OCI-LY7 (cell line): ENCODE data around the gene DCLRE1B. TPM values are rescaled to one million over a fixed set of nuclear protein-coding genes. Genes with fewer than 3 reads are reported as not detected.

ENCODE experiments used
- BruUV-seq: library from RNA; stranded (reverse); fragments of 400-500 nt; replicated peaks from 2 replicates; lab custom pipeline; 2021; lab: Mats Ljungman, UMichigan
- CTCF ChIA-PET: fragments of 300-600 bp; sonication (Branson Sonifier 250); formaldehyde crosslinking; loops from one replicate; lab custom pipeline; 2022; ENCODE audit warnings: antibody characterized with exemption; ENCODE audit not compliant: unreplicated experiment; lab: Charles Lee
- POLR2A ChIA-PET: fragments of 300-600 bp; sonication (Branson Sonifier 250); formaldehyde crosslinking; loops from one replicate; lab custom pipeline; 2022; ENCODE audit warnings: antibody characterized with exemption; lab: Charles Lee
- DNase-seq: peaks from one replicate; pipeline ENCODE4 v3.0.0-alpha.2; 2015; ENCODE audit warnings: low spot score
- H2AFZ ChIP-seq: fragments of 200-600 bp; sonication (generic), shearing (Covaris generic); 2 replicates; pipeline ENCODE4 v1.6.1; 2014; ENCODE audit warnings: mild to moderate bottlenecking, antibody characterized with exemption, low read length, moderate library complexity
- H3K27ac ChIP-seq: fragments of 200-600 bp; sonication (generic); 2 replicates; pipeline ENCODE4 v1.5.1; 2014; ENCODE audit warnings: mixed run types, low read depth, mild to moderate bottlenecking, moderate library complexity, low read length, inconsistent platforms; ENCODE audit not compliant: poor library complexity, severe bottlenecking
- H3K36me3 ChIP-seq: fragments of 200-600 bp; sonication (generic); 2 replicates; pipeline ENCODE4 v1.6.1; 2014; ENCODE audit warnings: mild to moderate bottlenecking, antibody characterized with exemption, low read length, moderate library complexity, mixed read lengths; ENCODE audit not compliant: insufficient read depth
- H3K4me1 ChIP-seq: fragments of 200-600 bp; sonication (generic); 2 replicates; pipeline ENCODE4 v1.5.1; 2014; ENCODE audit warnings: mild to moderate bottlenecking, low read length; ENCODE audit not compliant: insufficient read depth, poor library complexity, severe bottlenecking
- H3K4me2 ChIP-seq: fragments of 200-600 bp; sonication (generic); 2 replicates; pipeline ENCODE4 v1.6.1; 2014; ENCODE audit warnings: mild to moderate bottlenecking, low read length
- H3K4me3 ChIP-seq: fragments of 200-600 bp; sonication (generic); 2 replicates; pipeline ENCODE4 v1.5.1; 2014; ENCODE audit warnings: mild to moderate bottlenecking, low read depth, low read length; ENCODE audit not compliant: poor library complexity, severe bottlenecking
- H3K79me2 ChIP-seq: fragments of 200-600 bp; sonication (generic); 2 replicates; pipeline ENCODE4 v1.6.1; 2016; ENCODE audit warnings: low read depth, mild to moderate bottlenecking, low read length, moderate library complexity, mixed read lengths; ENCODE audit not compliant: insufficient read depth
- H3K9me2 ChIP-seq: fragments of 200-600 bp; sonication (generic); 2 replicates; pipeline ENCODE4 v1.6.1; 2016; ENCODE audit warnings: mild to moderate bottlenecking, low read length, mixed read lengths; ENCODE audit not compliant: insufficient read depth
- H3K9me3 ChIP-seq: fragments of 200-600 bp; sonication (generic); 2 replicates; pipeline ENCODE4 v1.6.1; 2014; ENCODE audit warnings: mild to moderate bottlenecking, mixed run types, low read length, mixed read lengths
- H4K20me1 ChIP-seq: fragments of 200-600 bp; sonication (generic); 2 replicates; pipeline ENCODE4 v1.6.1; 2014; ENCODE audit warnings: mild to moderate bottlenecking, antibody characterized with exemption, low read length, moderate library complexity, mixed read lengths; ENCODE audit not compliant: insufficient read depth
- CTCF ChIP-seq: fragments of 200-600 bp; sonication (generic); conservative IDR thresholded peaks from 2 replicates; pipeline ENCODE4 v1.5.1; 2014; ENCODE audit warnings: mild to moderate bottlenecking, antibody characterized with exemption, low read length, moderate library complexity, mixed read lengths
- EZH2phosphoT487 ChIP-seq: fragments of 200-600 bp; sonication (generic); IDR thresholded peaks from 2 replicates; pipeline ENCODE4 v1.6.1; 2018; ENCODE audit warnings: low read depth, borderline replicate concordance, mild to moderate bottlenecking, mixed run types, antibody characterized with exemption, low read length, moderate library complexity, mixed read lengths
- intact Hi-C: fragments of 100-400 bp; cut with micrococcal nuclease; formaldehyde crosslinking; loops from one replicate; pipeline ENCODE4 v1.10.0; 2022; ENCODE audit not compliant: unreplicated experiment
- total RNA-seq, 2 experiments: library from RNA; depleted of rRNA in 1 of 2; stranded (reverse); fragments of >200 nt in 1 of 2; shearing (Covaris generic) in 1 of 2; gene quantifications; 2 replicates each; pipeline ENCODE4 v1.2.3, GENCODE V29; 2014 to 2022

DCLRE1B gene
- total RNA-seq, 2 experiments from 2014 or later = 17.3 to 20.8 TPM

GRCh38 chr1:113875714-113876113 is 29.4 kb upstream of the DCLRE1B start:
- BruUV-seq = no TSS peak
- no peak for TF ChIP-seq EZH2phosphoT487
- TF ChIP-seq CTCF = no peak
- Histone ChIP-seq H2AFZ (no peak overlapping the region), H3K27ac (no peak overlapping the region), H3K4me3 (no peak overlapping the region), H3K9me3 (no peaks in the 10 kb centered on the region), H3K4me1 (peaks cover 36% of the 10 kb centered on the region), H3K79me2 (peaks cover 8% of the 10 kb centered on the region), H3K4me2 (no peak overlapping the region), H3K36me3 (no peaks in the 10 kb centered on the region), H3K9me2 (no peaks in the 10 kb centered on the region), H4K20me1 (no peaks in the 10 kb centered on the region)
- intact Hi-C loops = no loop called here
- ChIA-PET CTCF (no interaction called here), POLR2A (interaction anchor here (0.8 to 2.7 kb wide), 7 partner anchors 10 to 87 kb away, joined by 3 to 19 read pairs (median 4); partner anchors contain the start of gene BCL2L15)
- no peak for DNase-seq

GRCh38 chr1:113876176-113876575 is 28.9 kb upstream of the DCLRE1B start:
- peaks cover 40% of the 10 kb centered on the region for H3K4me1 ChIP-seq
- POLR2A ChIA-PET = interaction anchor here (0.6 to 2.7 kb wide), 7 partner anchors 11 to 86 kb away, joined by 3 to 19 read pairs (median 3); partner anchors contain the start of gene BCL2L15
- no peak overlapping the region for H2AFZ ChIP-seq
- peaks cover 3% of the 10 kb centered on the region for H3K79me2 ChIP-seq
- no peaks in the 10 kb centered on the region for H4K20me1 ChIP-seq
- CTCF ChIA-PET = no interaction called here
- TF ChIP-seq EZH2phosphoT487 = no peak
- TF ChIP-seq CTCF = no peak
- H3K4me3 ChIP-seq = no peak overlapping the region
- intact Hi-C loops = no loop called here
- H3K9me3 ChIP-seq = no peaks in the 10 kb centered on the region
- H3K4me2 ChIP-seq = no peak overlapping the region
- BruUV-seq = no TSS peak
- no peak for DNase-seq
- no peaks in the 10 kb centered on the region; the same call in 1 of the 2 replicates for H3K36me3 ChIP-seq
- H3K27ac ChIP-seq = no peak overlapping the region
- no peaks in the 10 kb centered on the region for H3K9me2 ChIP-seq

- BruUV-seq = no TSS peak
- no peak overlapping the region for H3K4me3 ChIP-seq
- no peaks in the 10 kb centered on the region for H3K79me2 ChIP-seq
- ChIA-PET POLR2A (interaction anchor here (0.7 to 1.6 kb wide), 6 partner anchors 10 to 78 kb away, joined by 3 to 6 read pairs (median 4); no protein-coding TSS in a partner anchor), CTCF (no interaction called here)
- no peak for DNase-seq
- H3K9me2 ChIP-seq = no peaks in the 10 kb centered on the region
- no peaks in the 10 kb centered on the region for H3K9me3 ChIP-seq
- no peak overlapping the region for H2AFZ ChIP-seq
- no peak overlapping the region for H3K4me2 ChIP-seq
- H3K36me3 ChIP-seq = no peaks in the 10 kb centered on the region; the same call in 1 of the 2 replicates
- intact Hi-C loops = no loop called here
- H4K20me1 ChIP-seq = no peaks in the 10 kb centered on the region
- TF ChIP-seq CTCF = no peak
- TF ChIP-seq EZH2phosphoT487 = no peak
- no peak overlapping the region for H3K27ac ChIP-seq
- peaks cover 9% of the 10 kb centered on the region for H3K4me1 ChIP-seq
Observed at GRCh38 chr1:113879739-113880038, 25.4 kb upstream of the DCLRE1B start.
